OCI-LY1 (cell line): Measurements from ENCODE around the gene TAF9.

Source experiments
- CTCF ChIP-seq: fragments of 200-600 bp; sonication (generic), shearing (Covaris generic); IDR thresholded peaks from 2 replicates; pipeline ENCODE4 v1.5.1; 2017; ENCODE audit warnings: mild to moderate bottlenecking, antibody characterized with exemption, low read length, moderate library complexity, mixed read lengths
- EZH2 ChIP-seq: fragments of 200-600 bp; sonication (generic), shearing (Covaris generic); IDR thresholded peaks from 2 replicates; pipeline ENCODE4 v1.8.0; 2017; ENCODE audit warnings: borderline replicate concordance, mixed run types, mild to moderate bottlenecking, antibody characterized with exemption, low read length, moderate library complexity, mixed read lengths

DNA sequence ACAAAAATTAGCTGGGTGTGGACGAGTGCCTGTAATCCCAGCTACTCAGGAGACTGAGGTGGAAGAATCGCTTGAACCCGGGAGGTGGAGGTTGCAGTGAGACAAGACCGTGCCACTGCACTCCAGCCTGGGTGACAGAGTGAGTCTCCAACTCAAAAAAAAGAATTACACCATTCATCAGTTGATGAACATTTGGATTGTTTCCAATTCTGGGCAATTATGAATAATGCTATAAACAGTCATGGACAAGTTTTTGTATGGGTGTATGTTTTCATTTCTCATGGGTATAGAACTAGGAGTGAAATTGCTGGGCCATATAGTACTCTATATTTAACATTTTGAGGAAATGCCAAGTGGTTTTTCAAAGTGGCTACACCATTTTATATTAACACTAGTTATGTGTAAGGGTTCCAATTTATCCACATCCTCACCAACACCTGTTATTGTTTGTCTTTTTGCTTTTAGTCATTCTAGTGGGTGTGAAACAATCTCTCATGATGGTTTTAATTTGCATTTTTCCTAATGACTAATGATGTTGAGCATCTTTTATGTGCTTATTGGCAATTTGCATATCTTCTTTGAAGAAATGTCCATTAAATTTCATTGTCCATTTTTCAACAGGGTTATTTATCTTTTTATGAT lies 27.7 kb downstream of the TAF9 start:
- TF ChIP-seq CTCF (no peak), EZH2 (no peak)
